ENCODE results near the gene TTN.

TTN gene

GRCh38 chr2:178807227-178808008 lies at the start of gene TTN:
TTN (minus strand) TSS chr2:178807423; CDS start chr2:178804642, 2,781 bp downstream.
- no peak for DNase-seq (ENCODE audit: low read depth)
- no peak within 1 kb of the TSS for H3K4me3 ChIP-seq (ENCODE audit: low read depth, low read length)
- TF ChIP-seq CTCF (IDR thresholded peaks at IDR 0.05; ENCODE audit: low read depth, low read length, missing control alignments), result no peak

DNA sequence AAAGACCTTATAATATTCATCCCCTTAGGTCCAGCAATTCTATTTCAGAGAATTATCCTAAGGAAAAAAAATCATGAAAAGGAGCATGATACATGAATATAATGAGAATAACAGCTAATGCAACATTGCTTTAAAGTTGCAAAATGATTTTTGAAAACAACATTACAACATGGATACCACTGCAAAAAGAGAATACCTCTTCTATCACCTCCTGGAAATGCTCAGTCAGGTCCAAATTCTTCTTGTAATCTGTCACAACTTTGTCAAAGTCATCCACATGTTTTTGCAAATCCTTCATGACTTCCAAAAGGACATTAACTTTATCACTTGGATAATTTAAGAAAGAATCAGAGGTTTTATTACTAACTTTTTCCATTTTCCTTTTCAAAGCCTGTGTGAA lies 47.9 kb upstream of the TTN start:
- no peak for TF ChIP-seq CTCF (IDR thresholded peaks at IDR 0.05; ENCODE audit: low read depth, low read length, missing control alignments)
- no peak overlapping the region for H3K4me3 ChIP-seq (ENCODE audit: low read depth, low read length)
- DNase-seq (ENCODE audit: low read depth), result no peak

- H3K4me3 ChIP-seq (ENCODE audit: low read depth, low read length), result no peak overlapping the region
- DNase-seq (ENCODE audit: low read depth), result no peak
- TF ChIP-seq CTCF (IDR thresholded peaks at IDR 0.05; ENCODE audit: low read depth, low read length, missing control alignments), result no peak
These were observed 41.1 kb upstream of the TTN start for GRCh38 chr2:178848335-178848734.

DNA sequence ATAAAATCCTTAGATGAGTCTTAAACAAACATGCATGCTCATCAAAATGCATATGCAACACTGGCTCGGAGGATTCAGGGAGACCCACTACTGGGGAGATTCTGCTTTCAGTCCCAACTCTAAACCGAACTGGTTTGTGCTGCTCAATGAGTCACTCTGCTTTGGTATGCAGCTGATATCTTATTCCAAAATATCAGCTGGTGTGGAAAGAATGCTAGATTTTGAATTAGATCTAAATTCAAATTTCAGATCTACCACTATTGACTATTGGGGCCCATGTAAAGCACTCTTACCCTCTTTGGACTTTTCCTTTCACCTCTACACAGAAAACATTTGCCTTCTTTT lies 39.2 kb upstream of the TTN start:
- DNase-seq (ENCODE audit: low read depth), result no peak
- no peak overlapping the region for H3K4me3 ChIP-seq (ENCODE audit: low read depth, low read length)
- TF ChIP-seq CTCF (IDR thresholded peaks at IDR 0.05; ENCODE audit: low read depth, low read length, missing control alignments), result no peak

DNA sequence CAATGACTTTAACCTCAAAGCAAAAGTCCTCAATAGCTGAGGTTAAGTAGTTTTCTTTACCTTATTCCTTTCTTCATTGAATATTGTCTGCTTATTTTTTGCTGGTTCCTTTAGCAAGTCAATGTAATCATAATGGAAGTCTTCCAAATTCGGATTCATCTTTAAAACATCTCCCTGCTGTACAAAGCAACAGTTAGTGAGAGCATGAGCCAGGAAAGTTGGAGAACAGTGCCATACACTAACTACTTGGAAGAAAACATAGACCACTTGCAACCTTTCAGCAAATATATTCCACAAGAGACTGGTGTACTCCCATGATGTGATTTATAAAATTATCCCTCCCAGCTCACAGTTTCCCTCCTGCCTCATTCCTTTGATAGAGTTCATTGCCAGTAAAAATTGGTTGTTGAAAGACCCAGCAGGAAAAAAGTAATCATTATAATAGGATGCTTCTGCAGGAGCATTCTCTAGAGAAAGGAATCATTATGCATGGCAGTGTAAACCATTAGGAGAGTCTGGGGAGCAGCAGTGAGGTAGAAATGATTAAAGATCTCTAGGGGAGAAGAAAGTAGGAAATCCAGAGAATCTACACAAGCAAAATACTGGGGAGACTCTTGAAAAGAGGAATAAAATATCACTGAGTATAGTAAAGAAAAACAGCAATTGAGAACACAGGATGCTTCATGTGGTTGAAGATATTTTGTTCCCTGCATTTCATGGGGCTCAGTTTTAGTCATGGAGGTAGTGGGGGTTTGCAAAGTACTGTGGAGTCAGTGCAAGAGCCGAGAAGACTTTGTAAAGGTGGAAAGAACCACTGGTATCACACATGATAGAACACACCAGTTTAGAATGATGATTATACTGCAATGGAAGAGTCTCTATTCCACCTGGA lies 38.6 kb upstream of the TTN start:
- no peak for TF ChIP-seq CTCF (IDR thresholded peaks at IDR 0.05; ENCODE audit: low read depth, low read length, missing control alignments)
- DNase-seq (ENCODE audit: low read depth), result no peak

DNA sequence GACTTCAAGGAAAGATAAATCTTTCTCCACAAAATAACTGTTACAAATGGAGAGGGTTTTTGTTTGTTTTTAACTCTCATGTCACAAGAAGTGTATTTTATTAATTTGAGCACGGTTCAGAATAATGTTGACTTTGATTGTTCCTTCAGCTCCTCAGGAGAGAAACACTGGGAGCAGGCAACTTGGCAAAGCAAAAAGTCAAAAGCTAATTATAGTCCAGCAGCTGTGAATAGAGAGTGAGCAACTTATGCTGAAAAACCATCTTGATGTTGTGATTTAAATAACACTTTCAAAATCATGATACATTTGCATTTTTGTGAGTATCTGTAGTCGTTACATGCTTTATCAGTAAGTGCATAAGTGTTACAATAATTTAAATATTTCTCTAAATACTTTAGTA lies 37.5 kb upstream of the TTN start:
- no peak overlapping the region for H3K4me3 ChIP-seq (ENCODE audit: low read depth, low read length)
- TF ChIP-seq CTCF (IDR thresholded peaks at IDR 0.05; ENCODE audit: low read depth, low read length, missing control alignments), result no peak
- no peak for DNase-seq (ENCODE audit: low read depth)

More for the DNA sequence above, 38.6 kb upstream of the TTN start:
- no peak overlapping the region for H3K4me3 ChIP-seq (ENCODE audit: low read depth, low read length)
